CD4-positive, alpha-beta T cell (primary cell): ENCODE data around the gene SECTM1. TPM values are rescaled to one million over a fixed set of nuclear protein-coding genes. Genes with fewer than 3 reads are reported as not detected.

Experiments used
- ATAC-seq: fragments of 200-7000 bp; cut with Tn5 transposase; one replicate; pipeline ENCODE4 v1.10.0; 2022; ENCODE audit warnings: mild to moderate bottlenecking; ENCODE audit not compliant: poor library complexity
- CTCF ChIA-PET: fragments of 350-600 bp; sonication (Branson Sonifier 250); formaldehyde crosslinking; loops from one replicate; lab custom pipeline; 2021; ENCODE audit warnings: antibody characterized with exemption, inconsistent platforms; lab: Charles Lee
- POLR2A ChIA-PET: fragments of 350-600 bp; sonication (Branson Sonifier 250); formaldehyde crosslinking; loops from one replicate; lab custom pipeline; 2021; ENCODE audit warnings: antibody characterized with exemption, inconsistent platforms; lab: Charles Lee
- DNase-seq, 14 experiments: peaks; one replicate each; pipeline ENCODE4 v3.0.0-alpha.2; 2013 to 2020; ENCODE audit warnings: mixed read lengths in 2 of 14
- H3K27ac ChIP-seq, 2 donors: one replicate each; pipeline versions ENCODE4 v1.5.1 to v1.7.0; 2013; ENCODE audit warnings: low read length in 2 of 2, low read depth in 1 of 2, mild to moderate bottlenecking in 1 of 2
- H3K27me3 ChIP-seq, 2 experiments: 1 replicate in 1 of 2; 2 replicates in 1 of 2; pipeline versions ENCODE4 v1.6.1 to v1.7.0; 2013; ENCODE audit warnings: low read length in 2 of 2, control low read depth in 1 of 2, mild to moderate bottlenecking in 1 of 2, moderate library complexity in 1 of 2; ENCODE audit not compliant: insufficient read depth in 2 of 2, control insufficient read depth in 1 of 2
- H3K36me3 ChIP-seq: one replicate; pipeline ENCODE4 v1.6.1; 2013; ENCODE audit warnings: low read length, control low read depth; ENCODE audit not compliant: insufficient read depth
- H3K4me1 ChIP-seq: one replicate; pipeline ENCODE4 v1.6.1; 2013; ENCODE audit warnings: low read length, control low read depth; ENCODE audit not compliant: insufficient read depth
- H3K4me3 ChIP-seq: one replicate; pipeline ENCODE4 v1.5.1; 2013; ENCODE audit warnings: mild to moderate bottlenecking, low read length, moderate library complexity
- H3K9me3 ChIP-seq, 2 experiments: 1 replicate in 1 of 2; 2 replicates in 1 of 2; pipeline versions ENCODE4 v1.6.1 to v1.7.0; 2013; ENCODE audit warnings: low read length in 2 of 2, mild to moderate bottlenecking in 2 of 2, control low read depth in 1 of 2, moderate library complexity in 1 of 2; ENCODE audit not compliant: control insufficient read depth in 1 of 2, insufficient read depth in 1 of 2
- H3K27ac Mint-ChIP-seq: one replicate; pipeline ENCODE4 v1.8.0; 2020; ENCODE audit warnings: mixed read lengths
- H3K27me3 Mint-ChIP-seq: one replicate; pipeline ENCODE4 v1.8.0; 2021; ENCODE audit warnings: mixed read lengths
- H3K36me3 Mint-ChIP-seq: one replicate; pipeline ENCODE4 v1.8.0; 2021; ENCODE audit warnings: low read depth, mixed read lengths
- H3K4me1 Mint-ChIP-seq: one replicate; pipeline ENCODE4 v1.8.0; 2021; ENCODE audit warnings: low read depth, mixed read lengths
- H3K4me3 Mint-ChIP-seq: one replicate; pipeline ENCODE4 v1.8.0; 2020; ENCODE audit warnings: mild to moderate bottlenecking, mixed read lengths
- H3K9me3 Mint-ChIP-seq: one replicate; pipeline ENCODE4 v1.8.0; 2020; ENCODE audit warnings: mixed read lengths
- CTCF ChIP-seq: fragments of 200-600 bp; IDR thresholded peaks from one replicate; pipeline ENCODE4 v1.8.0; 2022; ENCODE audit warnings: antibody characterized with exemption, mild to moderate bottlenecking
- intact Hi-C, 2 experiments: fragments of 100-400 bp; cut with DNase I in 1 of 2; cut with micrococcal nuclease in 1 of 2; formaldehyde crosslinking; loops; one replicate each; pipeline versions ENCODE4 v1.15.1 to v1.9.0; 2023 to 2025; cut with DNase I, micrococcal nuclease
- total RNA-seq, 174 experiments: library from RNA in 2 of 174; stranded (reverse) in 2 of 174; gene quantifications; one replicate each; pipeline ENCODE4 v1.2.3 and lab custom pipeline; 2021 to 2026

The SECTM1 gene
- total RNA-seq, 2 experiments from 2014 or later, result 2.1 to 3.1 TPM

GRCh38 chr17:82357394-82357793 lies 23.8 kb upstream of the SECTM1 start:
- POLR2A ChIA-PET, result no interaction called here
- no peak for TF ChIP-seq CTCF
- intact Hi-C loops, result no loop called here
- Mint-ChIP-seq H3K27me3 (peaks cover 12% of the 10 kb centered on the region), H3K4me3 (no peak overlapping the region), H3K36me3 (no peaks in the 10 kb centered on the region), H3K27ac (no peak overlapping the region), H3K4me1 (peaks cover 6% of the 10 kb centered on the region), H3K9me3 (no peaks in the 10 kb centered on the region)
- Histone ChIP-seq H3K9me3 (no peaks in the 10 kb centered on the region), H3K4me1 (peaks cover 6% of the 10 kb centered on the region), H3K27me3 (peaks cover 4 to 8% of the 10 kb centered on the region in 2 experiments), H3K36me3 (no peaks in the 10 kb centered on the region), H3K4me3 (no peak overlapping the region), H3K27ac (no peak overlapping the region)
- DNase-seq (no peak), ATAC-seq (no peak)
- CTCF ChIA-PET, result interaction anchor here (1.0 kb wide), 1 partner anchor 36 kb away, joined by 4 read pairs; no protein-coding TSS in a partner anchor

GRCh38 chr17:82356845-82357355 lies 23.3 kb upstream of the SECTM1 start:
- ATAC-seq, result no peak
- ChIA-PET POLR2A (no interaction called here), CTCF (no interaction called here)
- Mint-ChIP-seq H3K27me3 (peaks cover 11% of the 10 kb centered on the region), H3K36me3 (no peaks in the 10 kb centered on the region), H3K4me1 (peaks cover 6% of the 10 kb centered on the region), H3K27ac (no peak overlapping the region), H3K9me3 (no peaks in the 10 kb centered on the region), H3K4me3 (no peak overlapping the region)
- Histone ChIP-seq H3K27me3 (peaks cover 4 to 8% of the 10 kb centered on the region in 2 experiments), H3K27ac (no peak overlapping the region), H3K4me1 (peaks cover 10% of the 10 kb centered on the region), H3K36me3 (no peaks in the 10 kb centered on the region), H3K4me3 (no peak overlapping the region), H3K9me3 (no peaks in the 10 kb centered on the region)
- DNase-seq, result no peak
- intact Hi-C loops, result no loop called here
- TF ChIP-seq CTCF, result no peak

- POLR2A ChIA-PET, result no interaction called here
- no peak overlapping the region for H3K4me3 Mint-ChIP-seq
- no peaks in the 10 kb centered on the region for H3K9me3 Mint-ChIP-seq
- peaks cover 17% of the 10 kb centered on the region for H3K4me1 ChIP-seq
- no peak overlapping the region for H3K27ac Mint-ChIP-seq
- TF ChIP-seq CTCF, result no peak
- H3K4me3 ChIP-seq, result no peak overlapping the region
- H3K27me3 ChIP-seq, result peaks cover 8% of the 10 kb centered on the region in 2 experiments
- CTCF ChIA-PET, result no interaction called here
- H3K36me3 Mint-ChIP-seq, result no peaks in the 10 kb centered on the region
- ATAC-seq, result no peak
- intact Hi-C loops, result no loop called here
- no peaks in the 10 kb centered on the region for H3K9me3 ChIP-seq
- no peak overlapping the region for H3K27ac ChIP-seq
- H3K27me3 Mint-ChIP-seq, result peaks cover 12% of the 10 kb centered on the region
- DNase-seq, result no peak
- H3K4me1 Mint-ChIP-seq, result peaks cover 6% of the 10 kb centered on the region
- H3K36me3 ChIP-seq, result no peaks in the 10 kb centered on the region
Observed at GRCh38 chr17:82355770-82356427, 22.3 kb upstream of the SECTM1 start.
